ENCODE data around the gene NAT10. TPM values are rescaled to one million over a fixed set of nuclear protein-coding genes. Genes with fewer than 3 reads are reported as not detected.

NAT10 gene
- total RNA-seq, 1 donor from 2014 or later: 23.2 TPM

- DNase-seq (ENCODE audit: low read depth, low spot score): no peak
Measured at GRCh38 chr11:34185926-34186841, 80.8 kb downstream of the NAT10 start.

- DNase-seq (ENCODE audit: low read depth, low spot score): no peak
Measured at GRCh38 chr11:34188181-34188580, 82.8 kb downstream of the NAT10 start.

- DNase-seq (ENCODE audit: low read depth, low spot score): no peak
Measured at GRCh38 chr11:34189191-34189590, 83.8 kb downstream of the NAT10 start.

GRCh38 chr11:34190192-34191139, 85.0 kb downstream of the NAT10 start:
- DNase-seq (ENCODE audit: low read depth, low spot score): no peak

GRCh38 chr11:34191578-34191977, 86.1 kb downstream of the NAT10 start:
- no peak for DNase-seq (ENCODE audit: low read depth, low spot score)

GRCh38 chr11:34192481-34193401, 87.3 kb downstream of the NAT10 start:
- no peak for DNase-seq (ENCODE audit: low read depth, low spot score)

GRCh38 chr11:34194576-34195335, 89.3 kb downstream of the NAT10 start:
- no peak for DNase-seq (ENCODE audit: low read depth, low spot score)

Other genes with a start within 250 kb of the NAT10 start
- gene LMO2, start 213.6 kb upstream of the NAT10 start, total RNA-seq: 30.9 and 56.3 TPM in 2 replicates
- gene CAPRIN1, start 53.9 kb upstream of the NAT10 start, total RNA-seq: 216 and 264 TPM in 2 replicates